GM23338 (cell line): ENCODE data around the gene CENPP.

Source experiments
- EZH2 ChIP-seq: fragments of 200-600 bp; sonication (generic); IDR thresholded peaks from one replicate; pipeline ENCODE4 v1.8.0; 2017; ENCODE audit warnings: antibody characterized with exemption, mild to moderate bottlenecking, low read depth; ENCODE audit not compliant: unreplicated experiment
- EZH2phosphoT487 ChIP-seq: fragments of 200-600 bp; sonication (generic); IDR thresholded peaks from one replicate; pipeline ENCODE4 v1.8.1; 2018; ENCODE audit warnings: antibody characterized with exemption; ENCODE audit not compliant: unreplicated experiment
- JUNB ChIP-seq: IDR thresholded peaks from one replicate; pipeline ENCODE4 v1.6.1; 2016; ENCODE audit warnings: antibody characterized with exemption; ENCODE audit not compliant: unreplicated experiment
- NANOG ChIP-seq: IDR thresholded peaks from 2 replicates; pipeline ENCODE4 v1.6.1; 2016; ENCODE audit warnings: antibody characterized with exemption, borderline replicate concordance
- POLR2AphosphoS5 ChIP-seq: IDR thresholded peaks from 2 replicates; pipeline ENCODE4 v1.6.1; 2016; ENCODE audit warnings: antibody characterized with exemption, low read depth
- ZNF114 ChIP-seq: fragments of 250-450 bp; sonication (Bioruptor Pico); IDR thresholded peaks from 2 replicates; pipeline ENCODE4 v1.5.0; 2020; ENCODE audit warnings: mild to moderate bottlenecking, moderate library complexity
- ZNF331 ChIP-seq: fragments of 250-450 bp; sonication (Bioruptor Pico); IDR thresholded peaks from 2 replicates; pipeline ENCODE4 v1.5.0; 2020; ENCODE audit warnings: low read depth, mild to moderate bottlenecking, moderate library complexity
- TF ChIP-seq, protein P1 (sequence below): IDR thresholded peaks from one replicate; pipeline ENCODE4 v1.6.1; 2018; ENCODE audit warnings: antibody characterized with exemption; ENCODE audit not compliant: unreplicated experiment
- TF ChIP-seq, protein P2 (sequence below), 2 experiments: fragments of 200-600 bp in 1 of 2; sonication (generic) in 1 of 2; conservative IDR thresholded peaks; 2 replicates each; pipeline versions ENCODE4 v1.5.1 to v1.6.1; 2016 to 2017; ENCODE audit warnings: antibody characterized with exemption in 2 of 2, low read depth in 2 of 2, mild to moderate bottlenecking in 2 of 2, moderate library complexity in 1 of 2
- TF ChIP-seq, protein P3 (sequence below): fragments of 250-450 bp; sonication (Bioruptor Pico); IDR thresholded peaks from 2 replicates; pipeline ENCODE4 v1.5.0; 2020; ENCODE audit warnings: mild to moderate bottlenecking, moderate library complexity

DNA sequence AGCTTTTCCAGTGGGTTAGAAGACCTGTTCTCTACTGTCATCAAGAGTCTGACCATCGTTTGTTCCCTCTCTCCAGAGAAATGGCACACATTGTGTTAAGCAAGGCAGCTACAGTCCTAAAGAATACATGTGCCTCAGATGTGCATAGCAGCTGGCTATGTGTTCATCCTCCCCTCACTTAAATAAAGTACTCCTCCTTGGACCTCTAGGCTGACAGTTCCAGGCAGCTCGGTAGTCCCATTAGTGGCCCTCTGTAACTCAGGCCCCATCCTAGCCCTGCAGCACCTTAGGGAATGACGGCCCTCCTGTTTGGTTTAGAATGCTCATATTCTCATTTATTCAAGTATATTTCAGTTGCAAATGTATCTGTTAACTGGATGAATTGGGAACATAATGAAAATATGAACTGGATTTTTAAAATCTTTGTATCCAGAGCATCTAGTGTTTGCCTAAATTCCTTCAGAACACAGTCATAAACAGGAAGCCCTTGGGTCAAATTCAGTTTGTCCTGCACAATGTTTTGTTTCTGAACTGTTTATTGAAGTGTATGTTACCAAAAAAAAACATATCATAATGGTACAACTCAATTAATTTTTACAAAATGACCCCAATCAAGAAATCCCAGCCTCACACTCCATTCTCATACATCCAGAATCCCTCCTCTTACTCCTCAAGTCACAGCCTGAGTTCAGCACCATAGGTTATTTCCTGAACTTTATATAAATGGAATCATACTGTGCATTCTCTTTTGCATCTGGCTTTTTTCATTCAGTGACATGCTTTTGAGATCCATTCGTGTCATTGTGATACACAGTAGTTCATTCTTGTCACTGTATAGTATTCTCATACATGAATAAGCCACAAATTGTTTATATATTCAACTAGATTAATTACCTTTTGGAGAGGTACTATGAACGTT, 158.1 kb downstream of the CENPP start:
- TF ChIP-seq EZH2 (no peak), EZH2phosphoT487 (no peak), POLR2AphosphoS5 (no peak), ZNF114 (CRISPR knock-in tag) (no peak), JUNB (no peak), NANOG (no peak), ZNF331 (CRISPR knock-in tag) (no peak)
- TF ChIP-seq, protein P1, sequence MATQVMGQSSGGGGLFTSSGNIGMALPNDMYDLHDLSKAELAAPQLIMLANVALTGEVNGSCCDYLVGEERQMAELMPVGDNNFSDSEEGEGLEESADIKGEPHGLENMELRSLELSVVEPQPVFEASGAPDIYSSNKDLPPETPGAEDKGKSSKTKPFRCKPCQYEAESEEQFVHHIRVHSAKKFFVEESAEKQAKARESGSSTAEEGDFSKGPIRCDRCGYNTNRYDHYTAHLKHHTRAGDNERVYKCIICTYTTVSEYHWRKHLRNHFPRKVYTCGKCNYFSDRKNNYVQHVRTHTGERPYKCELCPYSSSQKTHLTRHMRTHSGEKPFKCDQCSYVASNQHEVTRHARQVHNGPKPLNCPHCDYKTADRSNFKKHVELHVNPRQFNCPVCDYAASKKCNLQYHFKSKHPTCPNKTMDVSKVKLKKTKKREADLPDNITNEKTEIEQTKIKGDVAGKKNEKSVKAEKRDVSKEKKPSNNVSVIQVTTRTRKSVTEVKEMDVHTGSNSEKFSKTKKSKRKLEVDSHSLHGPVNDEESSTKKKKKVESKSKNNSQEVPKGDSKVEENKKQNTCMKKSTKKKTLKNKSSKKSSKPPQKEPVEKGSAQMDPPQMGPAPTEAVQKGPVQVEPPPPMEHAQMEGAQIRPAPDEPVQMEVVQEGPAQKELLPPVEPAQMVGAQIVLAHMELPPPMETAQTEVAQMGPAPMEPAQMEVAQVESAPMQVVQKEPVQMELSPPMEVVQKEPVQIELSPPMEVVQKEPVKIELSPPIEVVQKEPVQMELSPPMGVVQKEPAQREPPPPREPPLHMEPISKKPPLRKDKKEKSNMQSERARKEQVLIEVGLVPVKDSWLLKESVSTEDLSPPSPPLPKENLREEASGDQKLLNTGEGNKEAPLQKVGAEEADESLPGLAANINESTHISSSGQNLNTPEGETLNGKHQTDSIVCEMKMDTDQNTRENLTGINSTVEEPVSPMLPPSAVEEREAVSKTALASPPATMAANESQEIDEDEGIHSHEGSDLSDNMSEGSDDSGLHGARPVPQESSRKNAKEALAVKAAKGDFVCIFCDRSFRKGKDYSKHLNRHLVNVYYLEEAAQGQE, result no peak
- TF ChIP-seq, protein P2, sequence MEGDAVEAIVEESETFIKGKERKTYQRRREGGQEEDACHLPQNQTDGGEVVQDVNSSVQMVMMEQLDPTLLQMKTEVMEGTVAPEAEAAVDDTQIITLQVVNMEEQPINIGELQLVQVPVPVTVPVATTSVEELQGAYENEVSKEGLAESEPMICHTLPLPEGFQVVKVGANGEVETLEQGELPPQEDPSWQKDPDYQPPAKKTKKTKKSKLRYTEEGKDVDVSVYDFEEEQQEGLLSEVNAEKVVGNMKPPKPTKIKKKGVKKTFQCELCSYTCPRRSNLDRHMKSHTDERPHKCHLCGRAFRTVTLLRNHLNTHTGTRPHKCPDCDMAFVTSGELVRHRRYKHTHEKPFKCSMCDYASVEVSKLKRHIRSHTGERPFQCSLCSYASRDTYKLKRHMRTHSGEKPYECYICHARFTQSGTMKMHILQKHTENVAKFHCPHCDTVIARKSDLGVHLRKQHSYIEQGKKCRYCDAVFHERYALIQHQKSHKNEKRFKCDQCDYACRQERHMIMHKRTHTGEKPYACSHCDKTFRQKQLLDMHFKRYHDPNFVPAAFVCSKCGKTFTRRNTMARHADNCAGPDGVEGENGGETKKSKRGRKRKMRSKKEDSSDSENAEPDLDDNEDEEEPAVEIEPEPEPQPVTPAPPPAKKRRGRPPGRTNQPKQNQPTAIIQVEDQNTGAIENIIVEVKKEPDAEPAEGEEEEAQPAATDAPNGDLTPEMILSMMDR (conservative IDR thresholded peaks at IDR 0.05; ENCODE audit: low read depth in 2 of 2), result no peak
- TF ChIP-seq, protein P3, sequence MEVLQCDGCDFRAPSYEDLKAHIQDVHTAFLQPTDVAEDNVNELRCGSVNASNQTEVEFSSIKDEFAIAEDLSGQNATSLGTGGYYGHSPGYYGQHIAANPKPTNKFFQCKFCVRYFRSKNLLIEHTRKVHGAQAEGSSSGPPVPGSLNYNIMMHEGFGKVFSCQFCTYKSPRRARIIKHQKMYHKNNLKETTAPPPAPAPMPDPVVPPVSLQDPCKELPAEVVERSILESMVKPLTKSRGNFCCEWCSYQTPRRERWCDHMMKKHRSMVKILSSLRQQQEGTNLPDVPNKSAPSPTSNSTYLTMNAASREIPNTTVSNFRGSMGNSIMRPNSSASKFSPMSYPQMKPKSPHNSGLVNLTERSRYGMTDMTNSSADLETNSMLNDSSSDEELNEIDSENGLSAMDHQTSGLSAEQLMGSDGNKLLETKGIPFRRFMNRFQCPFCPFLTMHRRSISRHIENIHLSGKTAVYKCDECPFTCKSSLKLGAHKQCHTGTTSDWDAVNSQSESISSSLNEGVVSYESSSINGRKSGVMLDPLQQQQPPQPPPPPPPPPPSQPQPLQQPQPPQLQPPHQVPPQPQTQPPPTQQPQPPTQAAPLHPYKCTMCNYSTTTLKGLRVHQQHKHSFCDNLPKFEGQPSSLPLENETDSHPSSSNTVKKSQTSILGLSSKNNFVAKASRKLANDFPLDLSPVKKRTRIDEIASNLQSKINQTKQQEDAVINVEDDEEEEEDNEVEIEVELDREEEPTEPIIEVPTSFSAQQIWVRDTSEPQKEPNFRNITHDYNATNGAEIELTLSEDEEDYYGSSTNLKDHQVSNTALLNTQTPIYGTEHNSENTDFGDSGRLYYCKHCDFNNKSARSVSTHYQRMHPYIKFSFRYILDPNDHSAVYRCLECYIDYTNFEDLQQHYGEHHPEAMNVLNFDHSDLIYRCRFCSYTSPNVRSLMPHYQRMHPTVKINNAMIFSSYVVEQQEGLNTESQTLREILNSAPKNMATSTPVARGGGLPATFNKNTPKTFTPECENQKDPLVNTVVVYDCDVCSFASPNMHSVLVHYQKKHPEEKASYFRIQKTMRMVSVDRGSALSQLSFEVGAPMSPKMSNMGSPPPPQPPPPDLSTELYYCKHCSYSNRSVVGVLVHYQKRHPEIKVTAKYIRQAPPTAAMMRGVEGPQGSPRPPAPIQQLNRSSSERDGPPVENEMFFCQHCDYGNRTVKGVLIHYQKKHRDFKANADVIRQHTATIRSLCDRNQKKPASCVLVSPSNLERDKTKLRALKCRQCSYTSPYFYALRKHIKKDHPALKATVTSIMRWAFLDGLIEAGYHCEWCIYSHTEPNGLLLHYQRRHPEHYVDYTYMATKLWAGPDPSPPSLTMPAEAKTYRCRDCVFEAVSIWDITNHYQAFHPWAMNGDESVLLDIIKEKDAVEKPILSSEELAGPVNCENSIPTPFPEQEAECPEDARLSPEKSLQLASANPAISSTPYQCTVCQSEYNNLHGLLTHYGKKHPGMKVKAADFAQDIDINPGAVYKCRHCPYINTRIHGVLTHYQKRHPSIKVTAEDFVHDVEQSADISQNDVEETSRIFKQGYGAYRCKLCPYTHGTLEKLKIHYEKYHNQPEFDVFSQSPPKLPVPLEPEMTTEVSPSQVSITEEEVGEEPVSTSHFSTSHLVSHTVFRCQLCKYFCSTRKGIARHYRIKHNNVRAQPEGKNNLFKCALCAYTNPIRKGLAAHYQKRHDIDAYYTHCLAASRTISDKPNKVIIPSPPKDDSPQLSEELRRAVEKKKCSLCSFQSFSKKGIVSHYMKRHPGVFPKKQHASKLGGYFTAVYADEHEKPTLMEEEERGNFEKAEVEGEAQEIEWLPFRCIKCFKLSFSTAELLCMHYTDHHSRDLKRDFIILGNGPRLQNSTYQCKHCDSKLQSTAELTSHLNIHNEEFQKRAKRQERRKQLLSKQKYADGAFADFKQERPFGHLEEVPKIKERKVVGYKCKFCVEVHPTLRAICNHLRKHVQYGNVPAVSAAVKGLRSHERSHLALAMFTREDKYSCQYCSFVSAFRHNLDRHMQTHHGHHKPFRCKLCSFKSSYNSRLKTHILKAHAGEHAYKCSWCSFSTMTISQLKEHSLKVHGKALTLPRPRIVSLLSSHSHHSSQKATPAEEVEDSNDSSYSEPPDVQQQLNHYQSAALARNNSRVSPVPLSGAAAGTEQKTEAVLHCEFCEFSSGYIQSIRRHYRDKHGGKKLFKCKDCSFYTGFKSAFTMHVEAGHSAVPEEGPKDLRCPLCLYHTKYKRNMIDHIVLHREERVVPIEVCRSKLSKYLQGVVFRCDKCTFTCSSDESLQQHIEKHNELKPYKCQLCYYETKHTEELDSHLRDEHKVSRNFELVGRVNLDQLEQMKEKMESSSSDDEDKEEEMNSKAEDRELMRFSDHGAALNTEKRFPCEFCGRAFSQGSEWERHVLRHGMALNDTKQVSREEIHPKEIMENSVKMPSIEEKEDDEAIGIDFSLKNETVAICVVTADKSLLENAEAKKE, result no peak
